Progenitor cell of endocrine pancreas (in vitro differentiated cells): ENCODE data around the gene B9D1. TPM values are rescaled to one million over a fixed set of nuclear protein-coding genes. Genes with fewer than 3 reads are reported as not detected.

Experiments
- DNase-seq: peaks from one replicate; pipeline ENCODE4 v3.0.0; 2021; ENCODE audit warnings: low spot score; ENCODE audit not compliant: unreplicated experiment
- H3K27ac Mint-ChIP-seq: 2 replicates; pipeline ENCODE4 v1.8.0; 2021; ENCODE audit warnings: mild to moderate bottlenecking, moderate library complexity, mixed read lengths
- H3K27me3 Mint-ChIP-seq: 2 replicates; pipeline ENCODE4 v1.8.0; 2021; ENCODE audit warnings: mixed read lengths
- H3K36me3 Mint-ChIP-seq: 2 replicates; pipeline ENCODE4 v1.8.0; 2022; ENCODE audit warnings: mixed read lengths; ENCODE audit not compliant: insufficient read depth
- H3K4me1 Mint-ChIP-seq: 2 replicates; pipeline ENCODE4 v1.8.0; 2021; ENCODE audit warnings: low read depth, mixed read lengths
- H3K4me3 Mint-ChIP-seq: 2 replicates; pipeline ENCODE4 v1.8.0; 2021; ENCODE audit warnings: low read depth, mild to moderate bottlenecking, moderate library complexity, mixed read lengths
- H3K9me3 Mint-ChIP-seq: 2 replicates; pipeline ENCODE4 v1.8.0; 2021; ENCODE audit warnings: low read depth, mixed read lengths
- CTCF ChIP-seq: fragments of 200-600 bp; sonication (generic); IDR thresholded peaks from one replicate; pipeline ENCODE4 v1.5.0; 2021; ENCODE audit warnings: antibody characterized with exemption, mild to moderate bottlenecking; ENCODE audit not compliant: unreplicated experiment
- total RNA-seq: library from RNA; stranded (reverse); gene quantifications from 2 replicates; pipeline ENCODE4 v1.2.1, GENCODE V29; 2021

B9D1 gene
- total RNA-seq, 1 donor from 2014 or later, result 27.3 TPM

- no peak for TF ChIP-seq CTCF
- Mint-ChIP-seq H3K27me3 (no peaks in the 10 kb centered on the region), H3K9me3 (no peaks in the 10 kb centered on the region), H3K4me1 (peaks cover 14% of the 10 kb centered on the region), H3K36me3 (peaks cover 10% of the 10 kb centered on the region), H3K4me3 (peak overlapping the region; percentile 93), H3K27ac (peak overlapping the region; percentile 96)
- peak; percentile 99 for DNase-seq
Observed at GRCh38 chr17:19377602-19378415, 15.3 kb upstream of the B9D1 start.

- Mint-ChIP-seq H3K9me3 (no peaks in the 10 kb centered on the region), H3K27ac (peak overlapping the region; percentile 96), H3K27me3 (no peaks in the 10 kb centered on the region), H3K36me3 (peaks cover 8% of the 10 kb centered on the region), H3K4me3 (peak overlapping the region; percentile 93), H3K4me1 (peaks cover 14% of the 10 kb centered on the region)
- DNase-seq, result no peak
- no peak for TF ChIP-seq CTCF
Observed at GRCh38 chr17:19376811-19377210, 14.3 kb upstream of the B9D1 start.

- DNase-seq, result no peak
- no peaks in the 10 kb centered on the region for H3K9me3 Mint-ChIP-seq
- H3K4me1 Mint-ChIP-seq, result peaks cover 14% of the 10 kb centered on the region
- no peaks in the 10 kb centered on the region for H3K27me3 Mint-ChIP-seq
- peak overlapping the region; percentile 54 for H3K4me3 Mint-ChIP-seq
- H3K27ac Mint-ChIP-seq, result no peak overlapping the region
- H3K36me3 Mint-ChIP-seq, result peaks cover 4% of the 10 kb centered on the region
- TF ChIP-seq CTCF, result no peak
Observed at GRCh38 chr17:19375732-19376131, 13.2 kb upstream of the B9D1 start.

GRCh38 chr17:19374136-19374535, 11.6 kb upstream of the B9D1 start:
- no peaks in the 10 kb centered on the region for H3K36me3 Mint-ChIP-seq
- no peaks in the 10 kb centered on the region for H3K27me3 Mint-ChIP-seq
- no peak overlapping the region for H3K4me3 Mint-ChIP-seq
- H3K9me3 Mint-ChIP-seq, result no peaks in the 10 kb centered on the region
- H3K4me1 Mint-ChIP-seq, result peaks cover 8% of the 10 kb centered on the region
- no peak overlapping the region for H3K27ac Mint-ChIP-seq
- DNase-seq, result no peak
- TF ChIP-seq CTCF, result no peak

GRCh38 chr17:19372866-19373504, 10.5 kb upstream of the B9D1 start:
- Mint-ChIP-seq H3K4me1 (peaks cover 6% of the 10 kb centered on the region), H3K27ac (no peak overlapping the region), H3K36me3 (no peaks in the 10 kb centered on the region), H3K9me3 (no peaks in the 10 kb centered on the region), H3K27me3 (no peaks in the 10 kb centered on the region), H3K4me3 (no peak overlapping the region)
- no peak for DNase-seq
- TF ChIP-seq CTCF, result no peak
